RWPE2 (cell line): ENCODE data around the gene HEYL.

Source experiments
- ATAC-seq: fragments of 200-7000 bp; cut with Tn5 transposase; 3 replicates; pipeline ENCODE4 v1.9.1; 2021; ENCODE audit warnings: low read depth
- DNase-seq: peaks from one replicate; pipeline ENCODE4 v3.0.0-alpha.2; 2020; ENCODE audit warnings: low spot score
- H3K27ac ChIP-seq: fragments of 450-650 bp; 2 replicates; pipeline ENCODE4 v1.5.1; 2017; ENCODE audit warnings: mild to moderate bottlenecking; ENCODE audit not compliant: poor library complexity, severe bottlenecking
- H3K27me3 ChIP-seq: fragments of 250-450 bp; sonication (Bioruptor Pico); 2 replicates; pipeline ENCODE4 v1.5.1; 2021; ENCODE audit warnings: mild to moderate bottlenecking, moderate library complexity; ENCODE audit not compliant: insufficient read depth, poor library complexity, severe bottlenecking
- H3K36me3 ChIP-seq: fragments of 250-450 bp; sonication (Bioruptor Pico); 2 replicates; pipeline ENCODE4 v1.5.1; 2020; ENCODE audit warnings: low read depth, mild to moderate bottlenecking, moderate library complexity
- H3K4me1 ChIP-seq: fragments of 250-450 bp; sonication (Bioruptor Pico); 2 replicates; pipeline ENCODE4 v1.5.1; 2021; ENCODE audit warnings: mild to moderate bottlenecking, moderate library complexity; ENCODE audit not compliant: insufficient read depth, poor library complexity, severe bottlenecking
- H3K4me3 ChIP-seq: fragments of 250-450 bp; sonication (Bioruptor Pico); 2 replicates; pipeline ENCODE4 v1.5.1; 2021; ENCODE audit warnings: mild to moderate bottlenecking, moderate library complexity; ENCODE audit not compliant: severe bottlenecking
- H3K9me3 ChIP-seq: fragments of 250-450 bp; sonication (Bioruptor Pico); 2 replicates; pipeline ENCODE4 v1.5.1; 2021; ENCODE audit warnings: mild to moderate bottlenecking, moderate library complexity; ENCODE audit not compliant: severe bottlenecking
- CTCF ChIP-seq: fragments of 450-650 bp; IDR thresholded peaks from one replicate; pipeline ENCODE4 v1.5.1; 2017; ENCODE audit warnings: mild to moderate bottlenecking, moderate library complexity; ENCODE audit not compliant: poor library complexity, severe bottlenecking

Gene HEYL

GRCh38 chr1:39655578-39656268 is 16.3 kb upstream of the HEYL start:
- H3K27me3 ChIP-seq, result no peaks in the 10 kb centered on the region
- ATAC-seq, result no peak
- TF ChIP-seq CTCF, result no peak

GRCh38 chr1:39654291-39654690 is 14.8 kb upstream of the HEYL start:
- no peaks in the 10 kb centered on the region for H3K36me3 ChIP-seq
- ATAC-seq (no peak), DNase-seq (no peak)
- H3K4me1 ChIP-seq, result peaks cover 2% of the 10 kb centered on the region
- no peak overlapping the region for H3K27ac ChIP-seq
- H3K4me3 ChIP-seq, result no peak overlapping the region
- no peak for TF ChIP-seq CTCF
- H3K9me3 ChIP-seq, result no peaks in the 10 kb centered on the region
- H3K27me3 ChIP-seq, result no peaks in the 10 kb centered on the region

More at GRCh38 chr1:39655578-39656268, 16.3 kb upstream of the HEYL start:
- H3K4me3 ChIP-seq, result no peak overlapping the region
- H3K27ac ChIP-seq, result no peak overlapping the region
- H3K9me3 ChIP-seq, result no peaks in the 10 kb centered on the region
- peaks cover 2% of the 10 kb centered on the region for H3K4me1 ChIP-seq
- no peaks in the 10 kb centered on the region for H3K36me3 ChIP-seq
- no peak for DNase-seq

- ATAC-seq (peak; percentile 83), DNase-seq (no peak)
- no peaks in the 10 kb centered on the region for H3K9me3 ChIP-seq
- no peaks in the 10 kb centered on the region for H3K36me3 ChIP-seq
- peak; percentile 94 for TF ChIP-seq CTCF
- H3K27me3 ChIP-seq, result no peaks in the 10 kb centered on the region
- peaks cover 2% of the 10 kb centered on the region for H3K4me1 ChIP-seq
- H3K4me3 ChIP-seq, result no peak overlapping the region
- H3K27ac ChIP-seq, result no peak overlapping the region
Measured at GRCh38 chr1:39653546-39654031, 14.1 kb upstream of the HEYL start.

- no peaks in the 10 kb centered on the region for H3K36me3 ChIP-seq
- peaks cover 2% of the 10 kb centered on the region for H3K4me1 ChIP-seq
- no peak overlapping the region for H3K4me3 ChIP-seq
- H3K27me3 ChIP-seq, result no peaks in the 10 kb centered on the region
- no peak for TF ChIP-seq CTCF
- H3K27ac ChIP-seq, result no peak overlapping the region
- no peaks in the 10 kb centered on the region for H3K9me3 ChIP-seq
- ATAC-seq (no peak), DNase-seq (no peak)
Measured at GRCh38 chr1:39652554-39652953, 13.1 kb upstream of the HEYL start.

- Histone ChIP-seq H3K4me3 (no peak overlapping the region), H3K27ac (no peak overlapping the region), H3K9me3 (no peaks in the 10 kb centered on the region), H3K27me3 (no peaks in the 10 kb centered on the region), H3K4me1 (peaks cover 2% of the 10 kb centered on the region), H3K36me3 (no peaks in the 10 kb centered on the region)
- TF ChIP-seq CTCF, result no peak
- DNase-seq (no peak), ATAC-seq (no peak)
Measured at GRCh38 chr1:39652105-39652504, 12.7 kb upstream of the HEYL start.
